Nephron progenitor cell (in vitro differentiated cells): ENCODE results near the gene SEC16A.

Experiments
- DNase-seq: peaks from one replicate; pipeline ENCODE4 v3.0.0; 2021
- H3K27ac Mint-ChIP-seq: 2 replicates; pipeline ENCODE4 v1.8.0; 2021; ENCODE audit warnings: mild to moderate bottlenecking, moderate library complexity, mixed read lengths
- H3K27me3 Mint-ChIP-seq: 2 replicates; pipeline ENCODE4 v1.8.0; 2021; ENCODE audit warnings: mild to moderate bottlenecking, low read depth, mixed read lengths; ENCODE audit not compliant: poor library complexity
- H3K36me3 Mint-ChIP-seq: 2 replicates; pipeline ENCODE4 v1.8.0; 2021; ENCODE audit warnings: low read depth, mixed read lengths
- H3K4me1 Mint-ChIP-seq: 2 replicates; pipeline ENCODE4 v1.8.0; 2021; ENCODE audit warnings: mixed read lengths
- H3K4me3 Mint-ChIP-seq: 2 replicates; pipeline ENCODE4 v1.8.0; 2021; ENCODE audit warnings: mild to moderate bottlenecking, moderate library complexity, mixed read lengths
- H3K9me3 Mint-ChIP-seq: 2 replicates; pipeline ENCODE4 v1.8.0; 2021; ENCODE audit warnings: mild to moderate bottlenecking, moderate library complexity, mixed read lengths
- TF ChIP-seq, protein P1 (sequence below): fragments of 200-600 bp; sonication (generic); IDR thresholded peaks from 2 replicates; pipeline ENCODE4 v1.5.0; 2021; ENCODE audit warnings: antibody characterized with exemption

Gene SEC16A

DNA sequence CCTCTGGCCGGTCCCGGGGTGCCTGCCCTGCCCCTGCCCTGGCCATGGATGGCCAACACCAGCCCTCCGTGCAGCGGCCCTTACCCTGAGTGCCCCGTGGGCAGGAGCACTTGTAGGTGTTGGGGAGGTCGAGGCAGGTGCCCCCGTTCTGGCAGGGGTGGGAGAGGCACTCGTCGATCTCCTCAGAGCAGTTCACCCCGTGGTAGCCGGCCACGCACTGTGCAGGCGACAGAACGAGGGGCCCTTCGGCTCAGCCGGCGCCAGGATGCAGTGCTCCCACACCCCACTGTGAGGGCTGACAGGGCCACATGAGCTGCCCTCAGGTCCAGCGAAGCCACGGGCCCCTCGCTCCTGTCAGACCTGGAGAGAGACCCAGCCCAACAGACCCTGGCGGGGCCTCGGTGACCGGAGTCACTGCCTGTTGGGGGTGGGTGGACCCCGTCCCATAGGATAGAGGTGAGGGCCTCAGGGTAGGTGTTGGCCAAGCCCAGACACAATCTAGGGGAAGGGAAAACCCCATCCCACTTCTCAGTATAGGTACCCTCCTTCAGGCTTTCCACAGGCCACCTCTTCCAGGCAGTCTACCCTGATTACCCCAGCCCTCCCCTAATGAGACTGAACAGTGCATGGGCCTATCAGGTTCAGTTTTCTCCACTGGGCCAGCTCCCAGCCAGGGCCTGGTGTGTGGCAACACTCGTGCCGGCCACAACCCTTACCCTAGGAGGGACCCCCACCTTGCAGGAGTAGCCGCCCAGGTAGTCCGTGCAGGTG lies 24.6 kb upstream of the SEC16A start:
- H3K27ac Mint-ChIP-seq: no peak overlapping the region
- H3K4me1 Mint-ChIP-seq: no peaks in the 10 kb centered on the region
- H3K27me3 Mint-ChIP-seq: no peaks in the 10 kb centered on the region
- no peak for DNase-seq
- TF ChIP-seq, protein P1, sequence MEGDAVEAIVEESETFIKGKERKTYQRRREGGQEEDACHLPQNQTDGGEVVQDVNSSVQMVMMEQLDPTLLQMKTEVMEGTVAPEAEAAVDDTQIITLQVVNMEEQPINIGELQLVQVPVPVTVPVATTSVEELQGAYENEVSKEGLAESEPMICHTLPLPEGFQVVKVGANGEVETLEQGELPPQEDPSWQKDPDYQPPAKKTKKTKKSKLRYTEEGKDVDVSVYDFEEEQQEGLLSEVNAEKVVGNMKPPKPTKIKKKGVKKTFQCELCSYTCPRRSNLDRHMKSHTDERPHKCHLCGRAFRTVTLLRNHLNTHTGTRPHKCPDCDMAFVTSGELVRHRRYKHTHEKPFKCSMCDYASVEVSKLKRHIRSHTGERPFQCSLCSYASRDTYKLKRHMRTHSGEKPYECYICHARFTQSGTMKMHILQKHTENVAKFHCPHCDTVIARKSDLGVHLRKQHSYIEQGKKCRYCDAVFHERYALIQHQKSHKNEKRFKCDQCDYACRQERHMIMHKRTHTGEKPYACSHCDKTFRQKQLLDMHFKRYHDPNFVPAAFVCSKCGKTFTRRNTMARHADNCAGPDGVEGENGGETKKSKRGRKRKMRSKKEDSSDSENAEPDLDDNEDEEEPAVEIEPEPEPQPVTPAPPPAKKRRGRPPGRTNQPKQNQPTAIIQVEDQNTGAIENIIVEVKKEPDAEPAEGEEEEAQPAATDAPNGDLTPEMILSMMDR: no peak
- H3K9me3 Mint-ChIP-seq: no peaks in the 10 kb centered on the region
- no peak overlapping the region for H3K4me3 Mint-ChIP-seq
- peaks cover 4% of the 10 kb centered on the region for H3K36me3 Mint-ChIP-seq

DNA sequence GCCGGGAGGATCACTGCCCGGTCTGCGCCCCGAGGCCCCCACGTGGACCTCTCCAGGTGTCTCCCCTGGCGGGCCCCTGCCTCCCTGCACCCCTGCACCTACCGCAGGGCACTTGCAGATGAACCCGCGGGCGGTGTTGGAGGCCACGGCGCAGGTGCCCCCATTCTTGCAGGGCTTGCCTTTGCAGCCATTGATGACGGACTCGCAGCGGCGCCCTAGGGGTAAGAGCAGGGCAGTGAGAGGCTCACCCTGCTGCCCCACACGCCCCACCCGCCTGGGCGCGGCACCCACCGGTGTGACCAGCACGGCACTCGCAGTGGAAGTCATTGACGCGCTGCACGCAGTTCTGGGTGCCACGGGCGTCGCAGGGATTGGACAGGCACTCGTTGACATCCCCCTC lies 23.6 kb upstream of the SEC16A start:
- Mint-ChIP-seq H3K36me3 (peaks cover 5% of the 10 kb centered on the region), H3K9me3 (no peaks in the 10 kb centered on the region), H3K27ac (no peak overlapping the region), H3K4me1 (no peaks in the 10 kb centered on the region), H3K4me3 (no peak overlapping the region), H3K27me3 (no peaks in the 10 kb centered on the region)
- TF ChIP-seq, protein P1: no peak
- no peak for DNase-seq

DNA sequence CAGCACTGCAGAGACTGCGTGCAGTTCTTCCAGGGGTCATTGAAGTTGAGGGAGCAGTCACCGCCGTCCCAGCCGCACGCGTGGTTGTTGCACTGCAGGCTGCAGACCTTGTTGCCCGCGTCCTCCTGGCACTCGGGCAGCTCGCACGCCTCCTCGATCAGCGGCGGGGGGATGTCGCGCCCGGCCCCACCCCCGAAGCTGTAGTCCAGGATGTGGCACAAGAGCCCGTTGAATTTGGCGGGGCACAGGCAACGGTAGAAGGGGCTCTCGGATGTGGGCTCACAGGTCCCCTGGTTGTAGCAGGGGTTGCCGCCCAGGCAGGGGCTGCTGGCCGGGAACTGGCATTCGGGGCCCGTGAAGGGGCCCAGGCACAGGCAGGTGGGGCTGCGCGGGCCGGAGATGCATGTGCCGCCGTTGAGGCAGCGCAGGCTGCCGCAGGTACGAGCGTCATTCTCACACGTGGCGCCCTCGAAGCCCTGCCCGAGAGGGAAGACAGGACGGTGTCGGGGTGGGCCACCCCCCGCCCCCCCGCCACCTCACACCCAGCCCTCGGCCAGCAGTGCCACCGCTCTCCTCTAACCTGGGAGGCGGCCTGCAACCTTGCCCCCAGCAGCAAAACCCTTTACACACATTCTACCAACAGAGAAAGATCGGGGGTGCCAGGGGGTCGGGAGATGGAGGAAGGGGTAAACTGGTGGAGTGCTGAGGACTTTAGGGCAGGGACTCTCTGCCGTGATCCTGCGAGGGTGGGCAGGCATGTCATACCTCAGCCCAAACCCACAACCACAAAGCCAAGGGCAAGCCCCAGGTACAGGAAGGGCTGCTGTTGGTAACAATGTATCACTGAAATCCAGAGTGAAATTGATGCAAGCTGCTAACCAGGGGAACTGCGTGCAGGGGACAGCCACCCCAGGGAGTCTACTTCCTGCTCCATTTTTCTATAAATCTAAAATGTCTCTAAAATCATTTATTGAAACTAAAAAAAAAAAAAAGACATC lies 22.9 kb upstream of the SEC16A start:
- no peak overlapping the region for H3K27ac Mint-ChIP-seq
- no peaks in the 10 kb centered on the region for H3K4me1 Mint-ChIP-seq
- no peak overlapping the region for H3K4me3 Mint-ChIP-seq
- peaks cover 5% of the 10 kb centered on the region for H3K36me3 Mint-ChIP-seq
- no peaks in the 10 kb centered on the region for H3K27me3 Mint-ChIP-seq
- no peaks in the 10 kb centered on the region for H3K9me3 Mint-ChIP-seq
- TF ChIP-seq, protein P1: no peak
- DNase-seq: no peak

DNA sequence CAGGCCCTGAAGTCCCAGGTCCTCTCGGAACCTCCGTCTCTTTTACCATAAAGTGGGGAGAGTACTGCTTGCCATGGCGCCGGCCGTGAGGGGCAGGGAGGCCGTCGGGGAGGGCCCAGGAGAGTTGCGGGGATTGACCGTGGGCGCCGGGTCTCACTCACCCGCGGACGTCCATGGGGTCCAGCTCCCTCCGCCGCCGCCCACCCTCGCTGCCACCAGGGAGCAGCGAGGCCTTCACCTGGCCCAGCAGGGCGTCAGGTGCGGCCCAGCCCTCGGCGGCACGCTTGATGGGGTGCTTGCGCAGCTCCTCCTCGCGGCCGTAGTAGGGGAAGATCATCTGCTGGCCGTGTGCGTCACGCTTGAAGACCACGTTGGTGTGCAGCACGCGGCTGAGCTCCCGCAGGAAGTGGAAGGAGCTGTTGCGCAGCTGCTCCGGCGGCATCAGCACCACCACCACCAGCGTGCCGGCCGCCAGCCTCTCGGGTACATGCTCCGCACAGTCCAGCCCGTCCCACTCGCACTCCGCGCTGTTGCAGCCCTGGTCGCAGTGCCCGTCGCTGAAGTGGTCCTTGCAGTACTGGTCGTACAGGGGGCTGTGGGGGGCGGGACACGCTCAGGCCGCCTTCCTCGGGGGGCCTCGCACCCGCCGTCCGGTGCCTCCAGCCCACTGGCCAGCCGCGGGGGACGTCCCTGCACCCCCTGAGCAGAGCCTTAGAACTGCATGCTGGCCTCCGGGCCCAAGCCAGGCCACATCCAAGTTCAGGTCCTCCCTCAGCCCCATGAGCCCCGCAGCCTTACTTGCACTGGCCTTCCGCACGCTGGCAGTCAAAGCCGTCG lies 21.9 kb upstream of the SEC16A start:
- Mint-ChIP-seq H3K9me3 (no peaks in the 10 kb centered on the region), H3K4me3 (no peak overlapping the region), H3K36me3 (peaks cover 5% of the 10 kb centered on the region), H3K4me1 (no peaks in the 10 kb centered on the region), H3K27me3 (no peaks in the 10 kb centered on the region), H3K27ac (no peak overlapping the region)
- DNase-seq: no peak
- TF ChIP-seq, protein P1: no peak

DNA sequence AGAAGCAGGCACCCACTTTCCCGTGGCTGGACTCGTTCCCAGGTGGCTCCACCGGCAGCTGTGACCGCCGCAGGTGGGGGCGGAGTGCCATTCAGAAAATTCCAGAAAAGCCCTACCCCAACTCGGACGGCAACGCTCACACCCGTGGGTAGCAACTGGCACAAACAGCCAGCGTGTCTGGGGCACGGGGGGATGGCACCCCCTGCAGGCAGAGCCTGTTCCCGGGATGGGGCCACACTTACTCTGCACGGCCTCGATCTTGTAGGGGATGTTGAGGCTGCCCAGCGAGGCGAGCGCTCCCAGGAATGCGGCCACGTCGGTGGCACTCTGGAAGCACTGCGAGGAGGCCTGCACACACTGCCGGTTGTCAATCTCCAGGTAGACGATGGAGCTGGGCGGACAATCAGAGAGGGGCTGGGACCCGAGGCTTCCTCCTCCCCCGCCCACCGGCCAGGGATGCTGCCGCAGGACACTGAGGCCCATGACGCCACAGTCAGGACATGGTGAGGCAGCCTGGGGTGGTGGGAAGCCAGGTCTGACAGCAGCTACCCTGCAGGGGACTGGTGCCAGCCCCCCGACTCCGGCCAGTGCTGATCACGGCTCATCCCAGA lies 20.2 kb upstream of the SEC16A start:
- TF ChIP-seq, protein P1: no peak
- no peak for DNase-seq
- Mint-ChIP-seq H3K27me3 (no peaks in the 10 kb centered on the region), H3K36me3 (peaks cover 5% of the 10 kb centered on the region), H3K27ac (peak overlapping the region; percentile 63), H3K4me3 (no peak overlapping the region), H3K4me1 (no peaks in the 10 kb centered on the region), H3K9me3 (no peaks in the 10 kb centered on the region)
